Medulla oblongata (tissue), 1 donor: ENCODE data around the gene TET3.
A peak's percentile ranks its signal among the peaks of the same experiment; 100 is the strongest.

Experiments used
- DNase-seq: peaks from one replicate; pipeline ENCODE4 v3.0.0-alpha.2; 2015; ENCODE audit errors: extremely low spot score

The TET3 gene

GRCh38 chr2:74004212-74005182 lies 19.8 kb downstream of the TET3 start:
- peak; percentile 48 for DNase-seq

DNA sequence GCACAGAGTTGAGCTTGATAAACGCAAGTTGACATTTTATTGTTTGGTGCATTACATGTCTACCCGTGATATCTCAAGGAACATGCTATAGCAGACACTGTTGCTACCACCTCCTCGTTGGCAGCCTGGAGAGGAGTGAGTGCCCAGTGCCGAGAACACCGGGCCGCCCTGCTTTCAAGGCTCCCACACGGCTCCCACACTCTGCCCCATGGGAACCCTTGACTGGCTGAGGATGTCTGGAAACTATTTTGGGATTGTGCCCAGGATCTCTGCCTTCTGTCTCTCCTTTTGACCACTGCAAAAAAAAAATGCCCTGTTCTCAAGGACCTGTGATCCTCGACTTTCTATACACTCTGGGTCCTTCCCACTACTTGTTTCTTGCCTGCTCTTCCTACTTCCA lies 21.1 kb downstream of the TET3 start:
- peak; percentile 20 for DNase-seq

DNA sequence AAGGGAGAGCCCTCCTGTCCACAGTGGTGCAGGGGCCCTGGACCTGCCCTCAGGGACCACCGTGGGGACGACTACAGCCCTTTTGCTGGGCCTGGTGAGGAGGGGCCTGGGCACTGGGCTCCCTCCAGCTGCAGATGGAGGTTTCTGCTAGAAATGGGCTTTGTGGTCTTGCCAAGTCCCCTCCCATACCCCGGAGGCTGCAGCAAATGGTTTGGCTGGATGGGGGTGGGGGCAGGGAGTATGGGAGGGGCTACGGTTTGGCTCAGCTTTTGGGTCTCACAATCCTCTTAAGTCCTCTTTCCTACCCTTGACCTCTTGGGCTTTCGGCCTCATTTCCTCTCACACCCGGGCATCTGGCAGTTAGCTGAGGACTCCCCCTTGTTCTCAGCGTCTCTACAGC lies 21.7 kb downstream of the TET3 start:
- peak; percentile 26 for DNase-seq

DNA sequence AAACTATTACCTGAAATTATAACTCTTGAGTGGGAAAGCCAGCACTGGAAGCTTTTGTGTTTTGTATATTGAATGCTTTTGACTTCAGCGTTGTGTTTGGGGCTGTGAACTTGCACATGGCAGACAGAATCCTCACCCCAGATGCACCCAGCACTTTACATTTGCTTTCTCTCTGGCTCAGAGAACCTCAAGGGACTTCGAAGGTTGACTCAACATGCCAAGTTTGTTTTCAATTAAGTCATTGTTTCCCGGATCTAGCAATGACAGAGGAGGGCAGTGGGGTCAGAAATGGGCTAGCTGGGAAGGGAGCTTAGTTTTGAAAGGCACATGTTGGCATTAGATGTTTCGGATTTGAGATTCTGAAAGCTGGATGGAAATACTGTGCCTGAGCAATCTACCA lies 22.4 kb downstream of the TET3 start:
- DNase-seq, result no peak

DNA sequence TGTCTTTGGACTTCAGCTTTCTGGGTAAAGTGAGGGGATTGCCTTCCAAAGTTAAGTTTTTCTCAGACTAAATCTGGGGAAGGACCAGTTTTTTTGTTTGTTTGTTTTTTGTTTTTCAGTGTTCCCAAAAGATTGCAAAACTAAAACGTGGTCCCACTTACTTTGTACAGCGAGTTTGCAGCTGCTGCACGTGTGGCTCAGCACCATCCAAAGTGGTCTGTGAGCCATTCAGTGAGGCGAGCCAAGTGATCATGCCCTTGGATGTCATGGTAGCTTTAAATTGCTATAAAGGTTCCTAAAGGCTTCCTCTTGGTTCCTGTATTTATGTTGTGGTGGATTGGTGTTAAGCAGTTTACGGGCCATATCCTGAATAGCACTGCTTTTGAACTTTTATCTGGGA lies 23.0 kb downstream of the TET3 start:
- DNase-seq, result no peak

DNA sequence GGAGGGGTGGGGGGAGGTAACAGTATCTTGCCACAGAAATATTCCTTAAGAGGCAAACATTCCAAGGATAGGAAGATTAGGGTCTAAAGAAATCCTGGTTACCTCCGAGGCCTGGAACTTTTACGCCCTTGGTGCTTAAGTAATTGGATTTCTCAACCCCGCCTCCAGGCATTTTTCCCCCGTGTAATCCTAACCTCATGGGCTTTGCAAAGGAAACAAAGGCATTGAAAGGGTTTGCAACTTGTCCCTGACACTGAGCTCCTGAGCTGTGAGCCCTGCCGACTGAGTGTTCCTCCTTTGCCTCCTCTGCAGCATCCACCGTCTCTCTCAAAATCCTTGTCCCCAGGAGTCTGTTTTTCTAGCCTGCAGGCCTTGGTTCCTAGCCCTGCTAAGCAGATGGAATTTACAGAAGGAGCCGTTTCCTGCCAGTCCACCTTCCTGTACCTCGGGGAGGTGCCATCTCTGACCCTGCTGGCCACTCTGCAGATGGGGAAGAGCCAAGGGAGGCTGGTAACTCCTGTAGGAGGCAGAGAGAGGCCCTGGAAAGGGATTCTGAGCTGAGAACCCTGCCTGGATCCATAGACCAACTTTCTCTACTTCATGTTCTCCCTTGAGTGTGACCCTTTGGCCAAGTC lies 24.2 kb downstream of the TET3 start:
- no peak for DNase-seq

- no peak for DNase-seq
These were observed 24.9 kb downstream of the TET3 start for GRCh38 chr2:74009577-74009976.

GRCh38 chr2:74010087-74010541 lies 25.4 kb downstream of the TET3 start:
- no peak for DNase-seq

DNA sequence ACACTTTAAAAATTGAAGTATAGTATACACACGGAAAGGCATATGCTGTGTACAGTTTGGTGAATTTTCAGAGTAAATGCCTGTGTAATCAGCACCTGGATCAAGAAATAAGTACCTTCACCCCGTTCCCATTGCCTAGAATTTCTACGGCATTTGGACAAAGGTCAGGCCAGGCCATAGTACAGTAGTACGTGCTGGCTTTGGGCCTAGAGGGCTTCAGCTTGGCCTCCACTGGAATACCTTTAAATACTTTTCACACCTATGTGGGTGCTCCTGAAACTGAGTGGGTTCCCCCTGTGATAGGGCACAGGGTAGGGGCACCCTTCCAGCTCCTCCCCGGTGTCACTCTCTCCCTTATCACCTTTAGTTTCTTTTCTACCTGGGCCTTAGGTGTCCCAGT lies 26.5 kb downstream of the TET3 start:
- DNase-seq, result no peak

DNA sequence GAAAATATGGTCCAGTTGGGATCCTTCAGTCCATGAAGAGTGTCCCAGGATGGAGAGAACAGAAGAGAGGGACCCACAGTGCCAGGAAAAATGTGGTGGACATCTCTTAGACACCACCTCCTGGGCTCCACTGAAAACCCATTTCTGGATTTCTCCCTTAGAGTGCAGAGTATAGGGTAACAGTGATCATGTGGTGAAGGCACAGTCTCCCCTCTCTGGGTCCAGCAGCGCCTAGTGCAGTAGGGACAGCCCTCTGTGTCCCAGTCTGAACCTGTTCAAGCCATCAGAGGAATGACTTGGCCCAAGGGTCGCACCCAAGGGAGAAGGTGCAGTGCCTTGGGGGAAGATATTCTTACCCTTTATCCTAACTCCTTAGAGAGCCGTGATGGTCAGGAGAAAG lies 30.1 kb downstream of the TET3 start:
- no peak for DNase-seq

DNA sequence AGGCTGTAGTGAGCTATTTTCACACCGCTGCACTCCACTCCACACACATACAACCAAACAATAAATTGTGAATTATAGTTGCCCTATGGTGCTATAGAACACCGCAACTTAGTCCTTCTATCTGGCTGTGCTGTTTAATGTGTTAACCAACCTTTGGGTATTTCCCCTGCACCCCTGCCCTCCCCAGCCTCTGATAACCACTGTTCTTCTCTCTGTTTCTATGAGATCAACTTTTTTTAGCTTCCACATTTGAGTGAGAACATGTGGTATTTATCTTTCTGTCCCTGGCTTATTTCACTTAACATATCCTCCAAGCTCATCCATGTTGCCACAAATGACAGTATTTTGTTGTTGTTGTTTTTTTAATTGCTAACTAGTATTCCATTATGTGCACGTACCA lies 32.5 kb downstream of the TET3 start:
- DNase-seq, result no peak

DNA sequence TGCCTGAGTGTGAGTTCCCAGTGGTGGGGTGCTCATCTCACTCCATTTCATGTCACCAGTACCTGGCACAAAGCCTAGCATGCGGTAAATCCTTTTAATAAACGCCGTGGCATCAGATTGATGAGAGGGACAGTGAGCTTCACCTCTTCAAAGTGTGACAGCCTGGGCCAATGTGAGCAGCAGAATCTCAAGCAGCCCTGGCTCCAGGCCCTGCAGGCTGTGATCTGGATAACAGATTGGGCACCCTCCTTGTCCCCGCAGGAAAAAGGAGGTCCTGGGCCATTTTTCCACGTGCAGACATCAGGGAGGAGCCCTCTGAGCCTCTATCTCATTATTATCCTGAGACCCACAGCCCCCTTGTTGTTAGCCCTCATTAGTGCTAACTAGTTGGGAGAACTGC lies 34.8 kb downstream of the TET3 start:
- DNase-seq, result no peak

DNA sequence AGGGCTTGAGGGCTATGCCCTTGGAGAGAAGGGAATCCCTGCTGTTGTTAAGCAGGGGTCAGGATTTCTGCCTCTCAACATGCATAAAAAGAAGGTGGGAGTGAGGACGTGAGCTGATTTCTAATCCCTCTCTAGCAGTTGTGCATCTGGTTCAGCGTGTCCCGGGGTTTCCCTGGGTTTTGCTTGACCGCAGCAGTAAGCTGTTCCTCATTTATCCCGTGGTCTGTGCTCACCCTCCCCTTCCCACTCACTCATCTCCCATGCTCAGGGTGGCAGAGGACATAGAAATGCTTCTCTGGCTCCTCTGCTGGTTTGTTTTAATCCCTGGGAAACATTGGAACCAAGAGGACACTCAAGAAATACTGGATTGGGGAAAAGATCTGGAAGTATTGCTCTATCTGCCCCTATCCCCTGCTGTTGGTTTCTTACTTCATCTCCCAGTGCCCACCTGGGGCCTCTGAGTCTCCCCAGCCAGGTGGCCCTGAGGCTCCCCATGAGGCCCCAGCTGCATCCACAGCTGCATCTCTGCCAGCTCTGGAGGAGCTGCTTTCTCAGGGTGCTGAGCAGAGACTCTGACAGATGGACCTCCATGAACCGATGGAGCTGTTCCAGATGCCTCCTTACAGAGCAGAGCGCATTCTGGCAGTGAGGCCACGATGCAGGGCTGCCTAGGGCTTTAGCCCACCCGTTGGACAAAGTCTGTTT lies 36.1 kb downstream of the TET3 start:
- DNase-seq, result peak; percentile 72

DNA sequence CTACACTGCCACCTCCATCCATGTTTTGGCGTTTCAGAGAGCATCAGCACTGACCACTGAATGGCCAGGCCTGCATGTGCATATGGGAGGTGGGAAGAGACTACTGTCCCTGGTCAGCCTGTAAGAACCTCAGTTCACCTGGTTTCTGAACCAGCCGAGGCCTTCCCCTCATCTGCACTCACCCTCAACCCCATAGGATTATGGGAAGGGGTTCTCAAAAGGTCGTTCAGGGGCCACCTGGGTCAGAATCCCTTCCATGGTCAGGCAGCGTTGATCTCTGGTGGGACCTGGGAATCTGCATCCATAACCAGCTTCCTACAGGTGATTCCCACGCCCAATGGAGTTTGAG lies 36.7 kb downstream of the TET3 start:
- no peak for DNase-seq

GRCh38 chr2:74024216-74024615 lies 39.5 kb downstream of the TET3 start:
- DNase-seq, result no peak

DNA sequence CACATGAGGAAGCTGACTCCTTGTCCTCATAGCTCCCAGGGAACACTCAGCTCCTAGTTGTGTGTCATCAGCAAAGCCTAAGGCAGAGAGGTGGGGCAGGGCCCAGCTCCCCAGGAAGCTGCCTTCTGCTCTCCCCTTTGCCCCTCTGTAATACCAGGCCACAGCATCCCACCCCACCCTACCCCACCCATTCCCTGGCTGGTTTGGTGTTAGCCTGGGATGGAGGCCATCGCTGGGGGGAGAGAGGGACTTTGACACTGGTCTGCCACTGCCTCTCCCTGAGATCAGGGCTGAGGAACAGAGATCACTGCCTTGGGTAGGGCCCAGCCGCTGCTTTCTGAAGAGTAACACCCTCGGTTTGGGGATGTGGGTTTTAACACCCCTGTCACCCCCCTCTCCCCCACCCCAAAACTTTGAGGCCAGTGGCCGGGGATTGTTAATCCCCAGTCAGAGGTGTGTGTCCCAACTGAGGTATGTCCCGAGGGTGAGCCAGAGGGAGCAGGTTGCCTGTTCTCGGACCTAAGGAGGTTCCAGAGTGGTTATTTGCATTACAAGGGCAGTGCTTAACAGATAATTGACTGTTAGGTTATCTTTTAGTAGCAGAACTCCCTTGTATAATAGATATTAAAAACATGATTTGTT lies 41.4 kb downstream of the TET3 start:
- no peak for DNase-seq

DNA sequence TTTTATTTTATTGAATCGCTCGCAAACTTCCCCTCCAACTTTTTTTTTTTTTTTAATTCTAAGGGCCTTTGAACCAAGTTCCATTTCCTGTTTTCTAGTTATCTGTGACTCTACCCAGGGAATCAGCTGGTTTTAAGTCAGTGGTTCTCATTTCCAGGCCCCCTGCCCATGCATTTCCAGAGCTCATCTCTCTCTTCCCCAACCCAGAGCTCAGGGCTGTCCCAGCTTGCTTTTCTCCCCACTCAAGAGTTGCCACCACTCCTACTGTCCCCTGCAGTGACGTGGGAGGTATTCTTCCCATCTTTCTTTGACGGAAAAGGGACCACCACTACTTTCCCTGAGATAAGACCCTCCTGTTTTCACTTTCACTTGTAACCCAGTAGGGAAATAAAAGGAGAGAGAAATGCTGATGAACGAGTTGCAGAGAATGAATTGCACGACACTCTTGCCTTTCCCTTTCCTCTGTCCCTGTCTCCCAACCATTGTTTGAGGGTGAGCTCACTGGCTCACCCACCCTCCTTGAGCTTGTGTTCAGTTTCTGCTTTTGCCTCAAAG lies 42.1 kb downstream of the TET3 start:
- DNase-seq, result no peak

- DNase-seq, result no peak
These were observed 42.8 kb downstream of the TET3 start for GRCh38 chr2:74027496-74027895.

DNA sequence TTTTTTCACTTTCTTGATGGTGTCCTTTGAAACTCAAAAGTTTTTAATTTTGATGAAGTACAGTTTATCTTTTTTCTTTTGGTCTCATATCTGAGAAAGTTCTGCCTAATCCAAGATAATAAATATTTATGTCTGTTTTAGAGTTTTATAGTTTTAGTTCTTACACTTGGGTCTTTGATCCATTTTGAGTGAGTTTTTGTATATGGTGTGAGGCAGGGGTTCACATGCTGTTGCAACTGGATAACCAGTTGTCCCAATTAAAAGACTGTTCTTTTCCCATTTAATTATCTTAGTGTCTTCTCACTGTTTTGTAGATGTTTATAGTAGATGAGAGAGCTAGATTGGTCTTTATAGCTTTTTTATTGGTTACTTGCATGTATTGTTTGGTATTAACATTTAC lies 43.6 kb downstream of the TET3 start:
- no peak for DNase-seq

DNA sequence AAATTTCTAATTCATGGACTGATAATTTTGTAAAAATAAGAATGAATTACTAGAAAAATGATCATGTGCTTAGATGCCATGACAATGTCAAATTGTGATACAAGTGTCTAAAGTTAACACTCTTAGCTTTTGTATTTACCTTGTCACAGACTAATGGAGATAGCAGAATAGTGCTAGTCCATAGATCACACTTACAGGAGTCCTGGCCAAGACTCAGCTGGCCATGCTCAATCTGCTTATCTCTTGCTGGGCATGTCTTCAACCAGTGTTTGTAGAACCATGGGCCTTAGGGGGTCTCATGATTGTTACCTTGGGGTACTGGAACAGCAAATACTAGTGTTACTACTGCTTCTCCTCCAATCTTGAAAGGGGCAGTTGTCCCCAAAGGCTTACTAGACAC lies 44.0 kb downstream of the TET3 start:
- no peak for DNase-seq

GRCh38 chr2:74029714-74030397 lies 45.1 kb downstream of the TET3 start:
- no peak for DNase-seq
